Measurements from ENCODE around the gene CD164. TPM values are rescaled to one million over a fixed set of nuclear protein-coding genes. Genes with fewer than 3 reads are reported as not detected.

Gene CD164
- total and polyA plus RNA-seq, 3 experiments from 2014 or later, result 246 to 291 (median 259) TPM

DNA sequence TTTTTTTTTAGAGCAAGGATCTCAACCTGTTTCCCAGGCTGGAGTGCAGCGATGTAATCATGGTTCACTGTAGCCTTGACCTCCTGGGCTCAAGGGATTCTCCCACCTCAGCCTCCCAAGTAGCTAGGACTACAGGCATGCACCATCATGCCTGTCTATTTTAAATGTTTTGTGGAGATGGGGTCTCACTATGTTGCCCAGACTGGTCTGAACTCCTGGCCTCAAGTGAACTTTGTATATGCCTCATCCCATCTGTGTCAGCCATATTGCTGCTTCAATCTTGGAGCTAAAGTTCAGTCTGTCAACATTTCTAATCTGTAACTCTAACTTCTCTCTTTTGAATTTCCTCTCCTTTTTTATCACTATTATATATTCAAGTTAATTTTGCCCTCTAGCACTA is 54.3 kb downstream of the CD164 start:
- no peak overlapping the region for H3K27ac ChIP-seq (ENCODE audit: low read depth, low read length)
- H3K9me3 Mint-ChIP-seq, result no peaks in the 10 kb centered on the region
- H3K9me3 ChIP-seq (ENCODE audit: low read length), result no peaks in the 10 kb centered on the region
- POLR2A ChIA-PET, result no interaction called here
- no peaks in the 10 kb centered on the region for H3K27me3 Mint-ChIP-seq
- H3K4me3 Mint-ChIP-seq, result no peak overlapping the region
- CTCF ChIA-PET, result interaction anchor here (0.8 kb wide), 1 partner anchor 34 kb away, joined by 3 read pairs; no protein-coding TSS in a partner anchor
- peaks cover 0 to 6% (median 0%) of the 10 kb centered on the region in 3 donors for H3K36me3 Mint-ChIP-seq
- no peak for DNase-seq
- H3K27me3 ChIP-seq (ENCODE audit: insufficient read depth, low read length, poor library complexity, severe bottlenecking), result no peaks in the 10 kb centered on the region
- H3K4me1 ChIP-seq (ENCODE audit: insufficient read depth, low read length), result peaks cover 2% of the 10 kb centered on the region
- no peak overlapping the region for H3K27ac Mint-ChIP-seq
- H3K36me3 ChIP-seq (ENCODE audit: insufficient read depth, low read length), result no peaks in the 10 kb centered on the region
- no peak overlapping the region for H3K4me3 ChIP-seq (ENCODE audit: low read length)
- H3K4me1 Mint-ChIP-seq, result peaks cover 0 to 4% (median under 1%) of the 10 kb centered on the region in 3 donors

DNA sequence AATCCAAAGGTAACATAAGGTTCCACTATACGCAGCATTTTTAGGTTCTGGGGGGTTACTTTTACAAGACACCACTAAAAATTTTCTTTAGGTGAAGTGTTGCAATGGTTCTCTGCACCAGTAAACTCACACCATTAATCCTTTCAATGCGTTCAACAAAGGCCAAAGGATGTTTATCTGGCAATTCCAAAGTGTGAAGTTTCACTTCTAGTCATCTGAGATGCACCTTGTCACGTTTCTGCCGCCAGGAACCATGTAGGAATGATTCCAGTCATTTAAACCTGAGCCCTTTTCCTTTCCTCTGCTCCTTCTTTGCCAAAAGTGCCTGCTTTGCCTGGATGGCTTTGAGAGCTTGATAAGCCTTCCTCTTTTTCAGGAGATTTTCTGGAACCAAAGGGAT is 54.8 kb downstream of the CD164 start:
- Mint-ChIP-seq H3K27ac (no peak overlapping the region), H3K36me3 (peaks cover 0 to 6% (median 0%) of the 10 kb centered on the region in 3 donors), H3K9me3 (no peaks in the 10 kb centered on the region), H3K4me1 (peaks cover 4 to 8% (median 5%) of the 10 kb centered on the region in 3 donors), H3K27me3 (no peaks in the 10 kb centered on the region), H3K4me3 (no peak overlapping the region)
- Histone ChIP-seq H3K27me3 (ENCODE audit: insufficient read depth, low read length, poor library complexity, severe bottlenecking) (no peaks in the 10 kb centered on the region), H3K27ac (ENCODE audit: low read depth, low read length) (no peak overlapping the region), H3K9me3 (ENCODE audit: low read length) (no peaks in the 10 kb centered on the region), H3K4me3 (ENCODE audit: low read length) (no peak overlapping the region), H3K36me3 (ENCODE audit: insufficient read depth, low read length) (no peaks in the 10 kb centered on the region), H3K4me1 (ENCODE audit: insufficient read depth, low read length) (peaks cover 4% of the 10 kb centered on the region)
- ChIA-PET POLR2A (no interaction called here), CTCF (no interaction called here)
- DNase-seq, result no peak

DNA sequence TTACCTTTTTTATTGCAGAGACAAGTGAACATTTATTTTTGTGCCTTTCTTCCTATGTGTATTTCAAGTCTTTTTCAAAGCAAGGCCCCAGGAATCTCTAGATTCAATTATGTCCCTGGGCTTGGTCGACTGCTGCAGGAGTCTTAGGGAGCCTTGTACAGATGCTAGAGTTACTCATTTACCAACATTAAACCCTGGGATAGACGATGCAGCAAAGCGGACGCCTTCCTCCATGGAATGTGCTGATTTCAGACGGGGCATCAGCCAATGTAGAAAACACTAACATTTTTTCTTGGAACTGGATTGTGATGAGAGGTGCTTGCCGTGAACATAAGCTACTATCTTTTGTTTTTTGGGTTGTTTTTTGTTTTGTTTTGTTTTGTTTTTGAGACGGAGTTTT is 55.9 kb downstream of the CD164 start:
- H3K36me3 Mint-ChIP-seq, result peaks cover 0 to 6% (median 0%) of the 10 kb centered on the region in 3 donors
- no peak overlapping the region for H3K27ac Mint-ChIP-seq
- peaks cover 4% of the 10 kb centered on the region for H3K4me1 ChIP-seq (ENCODE audit: insufficient read depth, low read length)
- ChIA-PET CTCF (interaction anchor here (1.3 kb wide), 1 partner anchor 57 kb away, joined by 3 read pairs; no protein-coding TSS in a partner anchor), POLR2A (no interaction called here)
- H3K27me3 ChIP-seq (ENCODE audit: insufficient read depth, low read length, poor library complexity, severe bottlenecking), result no peaks in the 10 kb centered on the region
- H3K4me3 Mint-ChIP-seq, result no peak overlapping the region
- no peak overlapping the region for H3K27ac ChIP-seq (ENCODE audit: low read depth, low read length)
- H3K36me3 ChIP-seq (ENCODE audit: insufficient read depth, low read length), result no peaks in the 10 kb centered on the region
- peaks cover 4 to 9% (median 8%) of the 10 kb centered on the region in 3 donors for H3K4me1 Mint-ChIP-seq
- no peak for DNase-seq
- no peaks in the 10 kb centered on the region for H3K9me3 Mint-ChIP-seq
- no peaks in the 10 kb centered on the region for H3K9me3 ChIP-seq (ENCODE audit: low read length)
- no peaks in the 10 kb centered on the region for H3K27me3 Mint-ChIP-seq
- H3K4me3 ChIP-seq (ENCODE audit: low read length), result no peak overlapping the region

DNA sequence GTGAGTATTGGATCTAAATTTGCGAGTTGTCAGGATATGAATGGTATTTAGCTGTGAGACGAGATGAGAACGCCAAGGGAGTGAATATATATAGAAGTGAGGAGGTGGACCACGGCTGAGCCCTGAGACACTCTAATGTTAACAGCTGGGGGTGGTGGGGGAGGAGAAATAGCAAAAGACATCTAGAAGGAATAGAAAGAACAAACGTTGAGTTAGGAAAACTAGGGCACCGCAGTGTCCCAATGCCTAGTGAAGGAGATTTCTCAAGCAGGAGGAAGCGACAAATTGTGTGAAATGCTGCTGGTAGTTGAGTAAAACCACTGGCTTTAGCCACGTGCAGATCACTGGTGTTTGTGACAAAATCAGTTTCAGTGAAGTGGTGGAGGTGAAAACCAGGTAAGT is 56.9 kb downstream of the CD164 start:
- H3K9me3 Mint-ChIP-seq, result no peaks in the 10 kb centered on the region
- Histone ChIP-seq H3K27me3 (ENCODE audit: insufficient read depth, low read length, poor library complexity, severe bottlenecking) (no peaks in the 10 kb centered on the region), H3K9me3 (ENCODE audit: low read length) (no peaks in the 10 kb centered on the region), H3K4me1 (ENCODE audit: insufficient read depth, low read length) (peaks cover 4% of the 10 kb centered on the region), H3K27ac (ENCODE audit: low read depth, low read length) (no peak overlapping the region), H3K4me3 (ENCODE audit: low read length) (no peak overlapping the region), H3K36me3 (ENCODE audit: insufficient read depth, low read length) (no peaks in the 10 kb centered on the region)
- H3K4me1 Mint-ChIP-seq, result peaks cover 4 to 9% (median 8%) of the 10 kb centered on the region in 3 donors
- H3K4me3 Mint-ChIP-seq, result no peak overlapping the region
- no peak for DNase-seq
- H3K27ac Mint-ChIP-seq, result no peak overlapping the region
- H3K27me3 Mint-ChIP-seq, result no peaks in the 10 kb centered on the region
- peaks cover 0 to 6% (median 0%) of the 10 kb centered on the region in 3 donors for H3K36me3 Mint-ChIP-seq
- CTCF ChIA-PET, result no interaction called here
- POLR2A ChIA-PET, result no interaction called here

DNA sequence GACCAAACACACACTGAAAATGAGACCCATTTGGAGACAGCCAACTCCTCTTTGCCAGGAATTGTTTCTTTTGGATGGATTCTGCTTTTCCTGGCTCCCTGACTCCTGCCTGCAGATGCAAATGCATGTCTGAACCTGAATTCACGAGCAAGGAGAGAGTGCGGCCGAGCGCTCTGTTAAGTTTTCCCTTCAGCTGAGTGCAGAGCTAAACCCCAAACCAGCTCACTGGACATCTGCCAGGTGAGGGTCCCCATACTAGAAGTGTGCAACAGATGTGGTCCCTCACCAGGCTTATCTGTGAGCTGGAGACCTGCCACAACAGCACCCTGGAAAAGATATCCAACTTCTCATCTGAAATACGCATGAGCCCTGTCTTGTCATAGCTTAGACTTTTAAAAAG is 59.0 kb downstream of the CD164 start:
- DNase-seq, result no peak
- Histone ChIP-seq H3K27ac (ENCODE audit: low read depth, low read length) (no peak overlapping the region), H3K36me3 (ENCODE audit: insufficient read depth, low read length) (no peaks in the 10 kb centered on the region), H3K4me1 (ENCODE audit: insufficient read depth, low read length) (peaks cover 4% of the 10 kb centered on the region), H3K9me3 (ENCODE audit: low read length) (no peaks in the 10 kb centered on the region), H3K27me3 (ENCODE audit: insufficient read depth, low read length, poor library complexity, severe bottlenecking) (no peaks in the 10 kb centered on the region), H3K4me3 (ENCODE audit: low read length) (no peak overlapping the region)
- CTCF ChIA-PET, result no interaction called here
- no peaks in the 10 kb centered on the region for H3K36me3 Mint-ChIP-seq
- POLR2A ChIA-PET, result no interaction called here
- no peak overlapping the region for H3K27ac Mint-ChIP-seq
- no peaks in the 10 kb centered on the region for H3K9me3 Mint-ChIP-seq
- H3K4me3 Mint-ChIP-seq, result no peak overlapping the region
- H3K27me3 Mint-ChIP-seq, result peaks cover 4% of the 10 kb centered on the region in 2 donors
- peaks cover 4 to 9% (median 8%) of the 10 kb centered on the region in 3 donors for H3K4me1 Mint-ChIP-seq

DNA sequence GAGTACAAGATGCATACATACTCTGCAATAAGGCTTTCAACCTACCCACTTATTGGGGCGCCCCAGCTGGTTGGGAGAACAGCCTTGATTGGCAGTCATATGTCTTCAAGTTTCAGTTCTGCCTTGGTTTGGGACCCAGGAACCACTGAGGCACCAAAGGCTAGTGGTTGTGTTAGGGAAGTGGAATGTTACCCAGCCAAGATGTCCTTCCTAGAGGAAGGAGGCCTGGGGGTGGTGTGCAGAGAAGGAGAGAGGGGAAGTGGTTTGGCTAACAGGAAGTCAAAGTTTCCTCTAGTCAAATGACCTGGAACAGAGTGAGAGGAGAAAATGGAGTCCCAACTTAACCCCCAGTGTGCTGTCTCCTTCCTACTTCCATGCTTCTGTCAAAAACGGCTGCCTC is 59.4 kb downstream of the CD164 start:
- Mint-ChIP-seq H3K27ac (no peak overlapping the region), H3K9me3 (no peaks in the 10 kb centered on the region), H3K4me1 (peaks cover 4 to 9% (median 8%) of the 10 kb centered on the region in 3 donors), H3K36me3 (no peaks in the 10 kb centered on the region), H3K27me3 (peaks cover 4% of the 10 kb centered on the region in 2 donors), H3K4me3 (no peak overlapping the region)
- H3K9me3 ChIP-seq (ENCODE audit: low read length), result no peaks in the 10 kb centered on the region
- CTCF ChIA-PET, result no interaction called here
- POLR2A ChIA-PET, result no interaction called here
- H3K4me3 ChIP-seq (ENCODE audit: low read length), result no peak overlapping the region
- H3K4me1 ChIP-seq (ENCODE audit: insufficient read depth, low read length), result peaks cover 4% of the 10 kb centered on the region
- no peak overlapping the region for H3K27ac ChIP-seq (ENCODE audit: low read depth, low read length)
- DNase-seq, result no peak
- no peaks in the 10 kb centered on the region for H3K36me3 ChIP-seq (ENCODE audit: insufficient read depth, low read length)
- no peaks in the 10 kb centered on the region for H3K27me3 ChIP-seq (ENCODE audit: insufficient read depth, low read length, poor library complexity, severe bottlenecking)

DNA sequence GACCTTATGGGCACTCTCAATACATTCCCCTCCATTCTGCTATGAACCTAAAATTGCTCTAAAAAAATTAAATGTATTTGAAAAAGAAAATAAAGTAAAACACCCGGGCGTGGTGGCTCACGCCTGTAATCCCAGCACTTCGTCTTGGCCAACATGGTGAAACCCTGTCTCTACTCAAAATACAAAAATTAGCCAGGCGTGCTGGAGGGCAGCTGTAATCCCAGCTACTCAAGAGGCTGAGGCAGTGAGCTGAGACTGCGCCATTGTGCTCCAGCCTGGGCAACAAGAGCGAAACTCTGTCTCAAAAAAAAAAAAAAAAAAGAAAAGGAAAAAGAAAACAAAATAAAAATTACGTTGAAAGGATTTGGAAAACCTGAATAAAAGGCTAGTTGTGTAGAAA is 60.5 kb downstream of the CD164 start:
- Histone ChIP-seq H3K27me3 (ENCODE audit: insufficient read depth, low read length, poor library complexity, severe bottlenecking) (no peaks in the 10 kb centered on the region), H3K9me3 (ENCODE audit: low read length) (no peaks in the 10 kb centered on the region), H3K27ac (ENCODE audit: low read depth, low read length) (no peak overlapping the region), H3K4me1 (ENCODE audit: insufficient read depth, low read length) (peaks cover 4% of the 10 kb centered on the region), H3K4me3 (ENCODE audit: low read length) (no peak overlapping the region), H3K36me3 (ENCODE audit: insufficient read depth, low read length) (no peaks in the 10 kb centered on the region)
- ChIA-PET CTCF (no interaction called here), POLR2A (no interaction called here)
- H3K4me1 Mint-ChIP-seq, result peaks cover 4 to 9% (median 8%) of the 10 kb centered on the region in 3 donors
- no peak for DNase-seq
- no peaks in the 10 kb centered on the region for H3K36me3 Mint-ChIP-seq
- H3K27ac Mint-ChIP-seq, result no peak overlapping the region
- no peaks in the 10 kb centered on the region for H3K9me3 Mint-ChIP-seq
- peaks cover 4 to 10% of the 10 kb centered on the region in 2 donors for H3K27me3 Mint-ChIP-seq
- no peak overlapping the region for H3K4me3 Mint-ChIP-seq

DNA sequence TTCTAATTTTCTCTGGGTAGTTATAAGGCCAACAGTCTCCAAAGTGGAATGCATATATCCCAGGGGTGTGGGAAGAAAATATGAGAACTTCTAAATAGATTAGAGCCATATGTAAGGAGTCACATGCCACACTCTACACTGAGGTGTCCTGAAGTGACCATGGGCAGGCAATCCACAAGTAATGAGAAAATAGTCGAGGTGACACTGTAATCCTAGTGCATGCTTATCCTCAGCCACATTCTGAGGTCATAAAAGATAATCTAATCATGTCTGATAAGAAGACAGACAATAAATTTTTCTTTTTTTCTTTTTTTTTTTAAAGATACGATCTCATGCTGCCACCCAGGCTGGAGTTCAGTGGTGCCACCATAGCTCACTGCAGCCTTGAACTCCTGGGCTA is 62.2 kb downstream of the CD164 start:
- Mint-ChIP-seq H3K36me3 (no peaks in the 10 kb centered on the region), H3K4me3 (no peak overlapping the region), H3K27me3 (peaks cover 5 to 10% of the 10 kb centered on the region in 2 donors), H3K4me1 (peaks cover 4 to 9% (median 8%) of the 10 kb centered on the region in 3 donors), H3K9me3 (no peaks in the 10 kb centered on the region), H3K27ac (peak overlapping the region in 1 of 8 donors; percentile 26)
- no peaks in the 10 kb centered on the region for H3K9me3 ChIP-seq (ENCODE audit: low read length)
- POLR2A ChIA-PET, result interaction anchor here (0.6 kb wide), 1 partner anchor 845 kb away, joined by 3 read pairs; no protein-coding TSS in a partner anchor
- no peak overlapping the region for H3K27ac ChIP-seq (ENCODE audit: low read depth, low read length)
- H3K36me3 ChIP-seq (ENCODE audit: insufficient read depth, low read length), result no peaks in the 10 kb centered on the region
- CTCF ChIA-PET, result no interaction called here
- H3K4me3 ChIP-seq (ENCODE audit: low read length), result no peak overlapping the region
- H3K4me1 ChIP-seq (ENCODE audit: insufficient read depth, low read length), result peaks cover 4% of the 10 kb centered on the region
- no peak for DNase-seq
- H3K27me3 ChIP-seq (ENCODE audit: insufficient read depth, low read length, poor library complexity, severe bottlenecking), result no peaks in the 10 kb centered on the region
